ENCODE measurements around the gene GSS.

Gene GSS

GRCh38 chr20:34993941-34994508, 38.4 kb upstream of the GSS start:
- DNase-seq: peak in 1 of 14 donors; percentile 30

- DNase-seq: no peak
Observed at GRCh38 chr20:34992751-34993417, 37.3 kb upstream of the GSS start.

DNA sequence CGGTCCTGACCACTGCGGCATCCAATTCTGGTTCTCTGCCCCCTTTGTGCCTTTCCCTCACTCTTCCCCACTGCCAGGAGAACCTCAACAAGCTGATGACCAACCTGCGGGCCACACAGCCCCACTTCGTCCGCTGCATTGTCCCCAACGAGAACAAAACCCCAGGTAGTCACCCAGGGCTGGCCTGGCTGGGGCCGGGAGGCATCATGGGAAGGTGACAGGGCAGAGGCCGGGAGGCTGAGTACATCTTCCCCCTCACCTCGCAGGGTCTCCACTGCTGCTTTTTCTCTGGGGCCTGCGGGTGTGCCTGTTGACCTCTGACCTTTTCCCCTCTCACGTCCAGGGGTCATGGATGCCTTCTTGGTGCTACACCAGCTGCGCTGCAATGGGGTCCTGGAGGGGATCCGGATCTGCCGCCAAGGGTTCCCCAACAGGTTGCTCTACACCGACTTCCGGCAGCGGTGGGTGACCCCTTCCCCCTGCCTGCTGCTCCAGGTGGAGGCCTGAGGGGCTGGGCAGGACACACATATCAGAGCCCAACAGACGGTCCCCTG, 35.1 kb upstream of the GSS start:
- DNase-seq: no peak

DNA sequence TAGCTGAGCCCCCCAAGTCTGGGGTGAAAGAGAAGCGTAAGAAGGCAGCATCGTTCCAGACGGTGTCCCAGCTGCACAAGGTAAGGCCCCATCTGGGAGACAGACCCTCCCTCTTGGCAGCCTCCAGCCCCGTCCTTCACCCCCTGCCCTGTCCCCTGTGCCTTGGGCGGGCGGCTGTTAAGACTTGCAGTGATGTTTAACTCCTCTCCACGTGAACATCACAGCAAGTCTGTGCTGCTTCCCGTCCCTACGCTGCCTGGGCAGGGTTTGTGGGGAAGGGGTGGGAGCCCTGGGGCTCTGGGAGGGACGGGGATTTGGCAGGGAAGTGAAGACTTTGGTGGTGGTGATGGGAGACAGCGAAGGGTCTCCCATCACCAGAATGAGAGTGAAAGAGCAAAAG, 34.6 kb upstream of the GSS start:
- DNase-seq: no peak

DNA sequence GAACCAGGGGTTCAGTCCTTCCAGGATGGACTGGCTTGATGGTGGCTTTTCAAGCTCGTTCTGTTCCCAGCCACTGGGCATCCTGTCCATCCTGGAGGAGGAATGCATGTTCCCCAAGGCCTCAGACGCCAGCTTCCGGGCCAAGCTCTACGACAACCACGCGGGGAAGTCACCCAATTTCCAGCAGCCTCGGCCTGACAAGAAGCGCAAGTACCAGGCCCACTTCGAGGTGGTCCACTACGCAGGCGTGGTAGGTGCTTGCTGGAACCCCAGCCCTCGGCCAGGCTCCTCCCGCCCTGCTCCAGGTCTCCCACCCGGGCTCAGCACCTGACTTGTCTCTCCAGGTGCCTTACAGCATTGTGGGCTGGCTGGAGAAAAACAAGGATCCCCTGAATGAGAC, 34.1 kb upstream of the GSS start:
- DNase-seq: no peak

- no peak for DNase-seq
Observed at GRCh38 chr20:34989118-34989517, 33.5 kb upstream of the GSS start.

GRCh38 chr20:34988191-34988540, 32.6 kb upstream of the GSS start:
- DNase-seq: peak in 1 of 14 donors; percentile 7

GRCh38 chr20:34987288-34988190, 31.9 kb upstream of the GSS start:
- DNase-seq: peak in 1 of 14 donors; percentile 11

GRCh38 chr20:34986311-34987287, 31.0 kb upstream of the GSS start:
- no peak for DNase-seq

DNA sequence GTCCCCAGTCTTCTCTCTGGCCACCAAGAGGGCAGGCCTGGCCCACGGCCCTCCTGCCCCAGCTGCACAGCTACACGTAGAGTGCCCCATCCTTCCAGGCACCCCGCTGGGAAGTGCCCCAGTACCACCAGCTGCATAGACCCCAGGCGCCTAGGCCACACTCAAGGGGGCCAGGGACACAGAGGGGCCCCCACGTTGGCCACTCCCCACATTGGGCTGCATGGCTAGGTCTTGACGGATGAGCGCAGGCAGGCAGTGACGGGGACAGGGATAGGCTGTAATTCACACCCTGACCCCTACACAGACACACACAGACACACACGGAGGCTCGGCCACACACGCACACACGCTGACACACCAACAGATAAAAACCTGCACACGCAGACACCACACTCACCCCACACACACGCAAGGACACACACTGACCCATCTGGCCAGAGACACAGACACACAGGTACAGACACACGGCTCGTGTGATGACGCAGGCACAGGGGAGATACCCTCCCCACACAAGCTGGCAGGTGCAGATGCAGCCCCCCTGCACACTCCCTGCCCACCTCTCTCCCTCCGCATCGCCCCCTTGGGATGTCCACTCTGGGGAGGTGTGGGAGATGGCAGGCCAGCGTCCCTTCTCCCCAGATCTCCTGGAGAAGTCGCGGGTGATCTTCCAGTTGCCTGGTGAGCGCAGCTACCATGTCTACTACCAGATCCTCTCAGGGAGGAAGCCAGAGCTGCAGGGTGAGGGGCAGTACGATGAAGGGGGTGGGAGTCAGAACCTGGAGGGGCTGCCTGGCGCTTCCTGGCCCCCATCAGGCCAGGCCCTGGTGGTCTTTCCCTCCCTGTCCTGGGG, 30.1 kb upstream of the GSS start:
- DNase-seq: no peak

DNA sequence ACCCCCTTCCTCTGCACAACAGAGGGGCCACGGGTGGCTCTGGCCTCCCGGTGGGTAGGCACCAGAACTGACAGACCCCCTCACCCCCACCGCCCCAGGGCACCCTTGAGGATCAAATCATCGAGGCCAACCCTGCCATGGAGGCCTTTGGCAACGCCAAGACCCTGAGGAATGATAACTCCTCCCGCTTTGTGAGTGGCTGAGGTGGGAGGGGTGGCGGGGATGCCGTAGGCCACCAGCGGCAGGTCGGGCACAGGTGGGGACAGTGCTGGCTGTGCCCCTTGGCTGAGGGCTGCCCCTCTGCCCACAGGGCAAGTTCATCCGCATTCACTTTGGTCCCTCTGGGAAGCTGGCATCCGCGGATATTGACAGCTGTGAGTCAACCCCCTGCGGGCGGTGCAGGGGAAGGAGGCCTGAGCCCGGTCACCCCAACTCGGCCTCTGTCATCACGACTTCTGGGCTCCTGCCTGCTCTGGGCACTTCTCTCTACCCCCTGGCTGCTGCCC, 29.2 kb upstream of the GSS start:
- no peak for DNase-seq

DNA sequence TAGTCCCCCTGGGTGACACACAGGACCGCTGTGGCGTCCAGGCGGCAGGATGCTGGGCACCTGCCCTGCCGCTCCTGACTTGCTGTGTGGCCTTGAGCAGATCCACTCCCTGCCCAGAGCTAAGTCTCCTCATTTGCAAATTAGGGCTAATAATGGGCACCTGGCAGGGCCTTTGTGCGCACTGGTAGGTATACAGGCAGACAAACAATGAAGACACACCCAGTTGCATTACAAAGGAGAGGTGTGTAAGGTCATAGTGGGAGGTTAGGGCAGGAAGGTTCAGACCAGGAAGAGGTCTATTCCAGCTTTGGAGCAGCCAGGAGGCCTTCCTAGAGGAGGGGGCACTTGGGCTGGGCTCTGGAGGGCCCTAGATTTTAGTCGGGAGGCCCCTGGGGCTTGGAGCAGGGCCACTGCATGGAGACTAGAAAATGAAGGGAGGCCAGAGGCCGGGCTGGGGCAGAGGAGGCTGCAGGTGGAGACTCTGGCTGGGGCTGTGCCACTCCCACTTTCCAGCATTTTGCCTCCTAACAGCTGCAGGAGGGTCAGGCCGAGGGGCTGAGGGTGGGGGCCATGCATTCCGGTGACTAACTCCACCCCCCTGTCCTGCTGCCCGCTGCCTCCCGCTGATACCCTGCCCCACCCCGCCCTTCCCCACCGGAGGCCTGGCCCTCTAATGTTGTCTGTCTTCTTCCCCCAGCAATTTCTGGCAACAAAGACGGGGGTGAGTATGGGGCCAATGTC, 28.6 kb upstream of the GSS start:
- DNase-seq: no peak

DNA sequence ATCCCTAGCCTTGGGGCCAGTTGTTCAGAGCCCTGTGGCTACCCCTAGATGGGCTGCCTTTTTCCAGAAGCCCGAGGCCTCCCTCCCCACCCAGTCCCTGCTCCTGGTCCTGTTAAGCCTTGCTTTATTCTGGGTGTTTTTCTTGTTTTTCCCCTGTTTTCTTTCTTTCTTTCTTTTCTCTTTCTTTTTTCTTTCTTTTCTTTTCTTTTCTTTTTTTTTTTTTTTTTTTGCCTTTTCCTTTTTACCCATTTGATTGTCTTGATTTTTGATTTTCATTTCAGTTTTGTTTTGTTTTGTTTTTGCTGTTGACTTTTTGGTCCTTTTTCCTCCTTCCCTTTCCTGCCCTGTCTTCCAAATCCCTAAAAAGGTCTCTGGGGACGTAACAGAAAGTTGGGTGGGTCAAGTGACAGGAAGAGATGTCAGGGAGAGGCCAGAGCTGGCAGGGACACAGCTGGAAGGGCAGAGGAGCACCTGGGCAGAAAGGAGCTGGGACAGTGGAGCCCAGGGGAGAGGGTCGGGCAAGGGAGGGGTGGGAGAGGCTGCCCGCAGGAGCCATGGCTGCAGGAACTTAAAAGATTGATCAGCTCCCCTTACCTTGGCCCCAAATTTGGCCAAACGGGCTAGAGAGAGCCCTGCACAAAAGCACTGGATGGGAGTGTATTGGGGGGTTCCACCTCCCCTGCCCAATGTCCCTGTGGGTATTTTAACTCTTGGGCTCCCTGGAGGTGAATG, 27.6 kb upstream of the GSS start:
- no peak for DNase-seq

- no peak for DNase-seq
Observed at GRCh38 chr20:34982270-34983088, 26.9 kb upstream of the GSS start.

GRCh38 chr20:34980543-34981233, 25.1 kb upstream of the GSS start:
- DNase-seq: no peak

- no peak for DNase-seq
Observed at GRCh38 chr20:34979366-34980153, 24.0 kb upstream of the GSS start.
